HG03439 (cell line): ENCODE measurements around the gene IFT27.

Source experiments
- ATAC-seq: cut with Tn5 transposase; IDR thresholded peaks from one replicate; pipeline ENCODE4 v1.9.1; 2021; ENCODE audit warnings: mild to moderate bottlenecking, moderate library complexity; ENCODE audit not compliant: unreplicated experiment

Gene IFT27

GRCh38 chr22:36797374-36797773 is 21.5 kb upstream of the IFT27 start:
- no peak for ATAC-seq

GRCh38 chr22:36796552-36797175 is 20.7 kb upstream of the IFT27 start:
- no peak for ATAC-seq

GRCh38 chr22:36795633-36796032 is 19.7 kb upstream of the IFT27 start:
- ATAC-seq = no peak

- ATAC-seq = no peak
Measured at GRCh38 chr22:36790648-36791047, 14.7 kb upstream of the IFT27 start.

- no peak for ATAC-seq
Measured at GRCh38 chr22:36787204-36787988, 11.5 kb upstream of the IFT27 start.

- no peak for ATAC-seq
Measured at GRCh38 chr22:36783743-36784142, 7.8 kb upstream of the IFT27 start.

GRCh38 chr22:36781656-36782627 is 6.0 kb upstream of the IFT27 start:
- peak; percentile 74 for ATAC-seq

- ATAC-seq = no peak
Measured at GRCh38 chr22:36778020-36778419, 2.1 kb upstream of the IFT27 start.

- ATAC-seq = no peak
Measured at GRCh38 chr22:36776722-36777121, 803 bp upstream of the IFT27 start.

- ATAC-seq = peak; percentile 8
Measured at GRCh38 chr22:36775586-36775963, 344 bp downstream of the IFT27 start.

GRCh38 chr22:36773935-36774334 is 2.0 kb downstream of the IFT27 start:
- no peak for ATAC-seq

- ATAC-seq = no peak
Measured at GRCh38 chr22:36772451-36772850, 3.5 kb downstream of the IFT27 start.

GRCh38 chr22:36771356-36772063 is 4.4 kb downstream of the IFT27 start:
- ATAC-seq = no peak

GRCh38 chr22:36770513-36771231 is 5.2 kb downstream of the IFT27 start:
- ATAC-seq = no peak

GRCh38 chr22:36769541-36770512 is 6.1 kb downstream of the IFT27 start:
- ATAC-seq = no peak

GRCh38 chr22:36768616-36769015 is 7.3 kb downstream of the IFT27 start:
- ATAC-seq = no peak

GRCh38 chr22:36768141-36768540 is 7.8 kb downstream of the IFT27 start:
- no peak for ATAC-seq

GRCh38 chr22:36767035-36767775 is 8.7 kb downstream of the IFT27 start:
- no peak for ATAC-seq
